Uterus (tissue), 2 donors: ENCODE data around the gene BIN2.

ENCODE experiments used
- POLR2A ChIP-seq, 2 donors: fragments of 450-650 bp; IDR thresholded peaks; one replicate each; pipeline ENCODE4 v1.6.1; 2016; ENCODE audit warnings: antibody characterized with exemption in 2 of 2, mild to moderate bottlenecking in 1 of 2, moderate library complexity in 1 of 2
- TF ChIP-seq, protein P1 (sequence below), 4 experiments: fragments of 200-600 bp in 2 of 4; fragments of 450-650 bp in 2 of 4; sonication (generic) in 2 of 4; IDR thresholded peaks; one replicate each; pipeline ENCODE4 v1.5.1; 2016 to 2019; ENCODE audit warnings: antibody characterized with exemption in 4 of 4, mild to moderate bottlenecking in 2 of 4, moderate library complexity in 1 of 4

DNA sequence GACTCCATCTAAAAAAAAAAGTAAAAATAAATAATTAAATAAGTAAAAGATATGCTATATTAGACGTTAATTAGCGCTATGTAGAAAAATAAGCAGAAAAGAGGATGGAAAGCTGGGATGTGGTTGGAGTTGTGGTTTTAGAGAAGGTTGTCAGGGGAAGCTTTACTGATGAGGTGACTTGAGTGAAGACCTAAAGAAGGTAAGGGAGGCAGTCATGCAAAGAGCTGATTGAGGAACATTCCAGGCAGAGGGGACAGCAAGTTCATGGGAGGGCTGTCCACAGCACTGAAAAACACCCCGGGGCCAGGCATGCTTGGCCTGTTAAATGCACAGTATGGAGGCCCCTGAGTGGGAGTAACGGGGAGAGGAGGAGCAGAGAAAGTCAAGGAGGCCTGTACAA, 69.4 kb downstream of the BIN2 start:
- TF ChIP-seq, protein P1, sequence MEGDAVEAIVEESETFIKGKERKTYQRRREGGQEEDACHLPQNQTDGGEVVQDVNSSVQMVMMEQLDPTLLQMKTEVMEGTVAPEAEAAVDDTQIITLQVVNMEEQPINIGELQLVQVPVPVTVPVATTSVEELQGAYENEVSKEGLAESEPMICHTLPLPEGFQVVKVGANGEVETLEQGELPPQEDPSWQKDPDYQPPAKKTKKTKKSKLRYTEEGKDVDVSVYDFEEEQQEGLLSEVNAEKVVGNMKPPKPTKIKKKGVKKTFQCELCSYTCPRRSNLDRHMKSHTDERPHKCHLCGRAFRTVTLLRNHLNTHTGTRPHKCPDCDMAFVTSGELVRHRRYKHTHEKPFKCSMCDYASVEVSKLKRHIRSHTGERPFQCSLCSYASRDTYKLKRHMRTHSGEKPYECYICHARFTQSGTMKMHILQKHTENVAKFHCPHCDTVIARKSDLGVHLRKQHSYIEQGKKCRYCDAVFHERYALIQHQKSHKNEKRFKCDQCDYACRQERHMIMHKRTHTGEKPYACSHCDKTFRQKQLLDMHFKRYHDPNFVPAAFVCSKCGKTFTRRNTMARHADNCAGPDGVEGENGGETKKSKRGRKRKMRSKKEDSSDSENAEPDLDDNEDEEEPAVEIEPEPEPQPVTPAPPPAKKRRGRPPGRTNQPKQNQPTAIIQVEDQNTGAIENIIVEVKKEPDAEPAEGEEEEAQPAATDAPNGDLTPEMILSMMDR (IDR thresholded peaks at IDR 0.05): no peak
- no peak for TF ChIP-seq POLR2A (IDR thresholded peaks at IDR 0.05)
